Measurements from ENCODE around the gene BTBD2. TPM values are rescaled to one million over a fixed set of nuclear protein-coding genes. Genes with fewer than 3 reads are reported as not detected.
A peak's percentile ranks its signal among the peaks of the same experiment; 100 is the strongest.

BTBD2 gene
- total and polyA plus RNA-seq, 10 of the 15 experiments (the other 5 are each of a cell fraction or from before 2014, with no cell fraction given) = 0.13 to 66.2 (median 10.4) TPM

GRCh38 chr19:1942078-1942933 lies 73.2 kb downstream of the BTBD2 start (continued):
- TF ChIP-seq EZH2 (IDR thresholded peaks at IDR 0.05; ENCODE audit: borderline replicate concordance, control insufficient read depth, low read depth, low read length) = no peak
- no peak for TF ChIP-seq BRCA1 (IDR thresholded peaks at IDR 0.05; ENCODE audit: low read depth, low read length)
- peak; percentile 21 for TF ChIP-seq SKIL (IDR thresholded peaks at IDR 0.05; ENCODE audit: low read depth, poor library complexity, severe bottlenecking)
- no peak for TF ChIP-seq SIX5 (IDR thresholded peaks at IDR 0.05; ENCODE audit: low read depth, low read length, severe bottlenecking)
- peak; percentile 50; the same call in 1 of the 2 replicates for TF ChIP-seq CBFB (IDR thresholded peaks at IDR 0.05; ENCODE audit: low read depth)
- TF ChIP-seq POLR2AphosphoS5 (IDR thresholded peaks at IDR 0.05; ENCODE audit: low read length) = no peak; the same call in 1 of the 2 replicates
- TF ChIP-seq USF2 (IDR thresholded peaks at IDR 0.05; ENCODE audit: borderline replicate concordance, low read depth, low read length) = no peak
- no peak for TF ChIP-seq STAT3 (IDR thresholded peaks at IDR 0.05; ENCODE audit: low read depth, low read length)
- no peak for TF ChIP-seq REST (IDR thresholded peaks at IDR 0.05; ENCODE audit: low read depth, low read length)
- no peak for TF ChIP-seq RCOR1 (conservative IDR thresholded peaks at IDR 0.05; ENCODE audit: low read depth, low read length)
- TF ChIP-seq LARP7 (IDR thresholded peaks at IDR 0.05) = peak; percentile 60
- no peak for TF ChIP-seq CBX5 (IDR thresholded peaks at IDR 0.05; ENCODE audit: low read depth)
- TF ChIP-seq ELK1 (IDR thresholded peaks at IDR 0.05; ENCODE audit: low read depth, low read length) = peak; percentile 14; the same call in 1 of the 2 replicates
- TF ChIP-seq SREBF2 (IDR thresholded peaks at IDR 0.05; ENCODE audit: low read length) = no peak
- 0 out of 2 replicates have a peak, but pooled peaks have one; percentile 33 for TF ChIP-seq TARDBP (IDR thresholded peaks at IDR 0.05; ENCODE audit: borderline replicate concordance)
- TF ChIP-seq ZNF217 (IDR thresholded peaks at IDR 0.05) = no peak
- no peak for TF ChIP-seq SRF (IDR thresholded peaks at IDR 0.05; ENCODE audit: low read depth in 2 of 2, low read length in 2 of 2)
- peak; percentile 75 for TF ChIP-seq NKRF (conservative IDR thresholded peaks at IDR 0.05)
